Smooth muscle cell (in vitro differentiated cells): Measurements from ENCODE around the gene STX3. TPM values are rescaled to one million over a fixed set of nuclear protein-coding genes. Genes with fewer than 3 reads are reported as not detected.

Experiments
- DNase-seq: peaks from one replicate; lab custom pipeline; 2025; ENCODE audit not compliant: unreplicated experiment; lab: John Stamatoyannopoulos, UW
- H2AFZ ChIP-seq: fragments of 200-600 bp; sonication (generic); 2 replicates; pipeline ENCODE4 v1.6.0; 2016; ENCODE audit warnings: antibody characterized with exemption, low read depth, mild to moderate bottlenecking
- H3F3A ChIP-seq: fragments of 200-600 bp; sonication (generic); 2 replicates; pipeline ENCODE4 v1.6.0; 2017; ENCODE audit warnings: antibody characterized with exemption, low read depth
- H3K27ac ChIP-seq: fragments of 200-600 bp; sonication (generic); 2 replicates; pipeline ENCODE4 v1.5.1; 2016; ENCODE audit warnings: low read depth, mild to moderate bottlenecking
- H3K27me3 ChIP-seq: fragments of 200-600 bp; sonication (generic); 2 replicates; pipeline ENCODE4 v1.6.1; 2016; ENCODE audit warnings: low read depth, mild to moderate bottlenecking
- H3K36me3 ChIP-seq: fragments of 200-600 bp; sonication (generic); 2 replicates; pipeline ENCODE4 v1.5.1; 2016; ENCODE audit warnings: low read depth
- H3K4me1 ChIP-seq: fragments of 200-600 bp; sonication (generic); 2 replicates; pipeline ENCODE4 v1.5.1; 2016; ENCODE audit warnings: low read depth
- H3K4me2 ChIP-seq: fragments of 200-600 bp; sonication (generic); 2 replicates; pipeline ENCODE4 v1.6.0; 2016; ENCODE audit warnings: mild to moderate bottlenecking
- H3K4me3 ChIP-seq: fragments of 200-600 bp; sonication (generic); 2 replicates; pipeline ENCODE4 v1.5.1; 2016; ENCODE audit warnings: mild to moderate bottlenecking
- H3K79me2 ChIP-seq: fragments of 200-600 bp; sonication (generic); 2 replicates; pipeline ENCODE4 v1.6.0; 2016; ENCODE audit warnings: low read depth, mild to moderate bottlenecking
- H3K9ac ChIP-seq: fragments of 200-600 bp; sonication (generic); 2 replicates; pipeline ENCODE4 v1.6.0; 2016; ENCODE audit warnings: low read depth
- H3K9me3 ChIP-seq: fragments of 200-600 bp; sonication (generic); replicated peaks from 2 replicates; pipeline ENCODE4 v1.5.1; 2016; ENCODE audit warnings: low read depth
- H4K20me1 ChIP-seq: fragments of 200-600 bp; sonication (generic); 2 replicates; pipeline ENCODE4 v1.6.0; 2016; ENCODE audit warnings: low read depth
- CTCF ChIP-seq: fragments of 200-600 bp; sonication (generic); IDR thresholded peaks from 2 replicates; pipeline ENCODE4 v1.5.1; 2017; ENCODE audit warnings: borderline replicate concordance, mild to moderate bottlenecking, antibody characterized with exemption; ENCODE audit not compliant: insufficient read depth, poor library complexity, severe bottlenecking
- WGBS: methylation state at CpG from one replicate; pipeline ENCODE4 v1.1.7; 2016; ENCODE audit warnings: low lambda C conversion rate; 5-methylcytosine and 5-hydroxymethylcytosine counted together
- polyA plus RNA-seq: library from polyadenylated mRNA; unstranded; fragments of >200 nt; fragmentation: Nextera tagmentation; extraction: Ambion mirVana; gene quantifications from 2 replicates; pipeline ENCODE4 v1.2.1, GENCODE V29; 2016
- total RNA-seq: library from RNA; depleted of rRNA; stranded (reverse); fragments of >200 nt; gene quantifications from 2 replicates; pipeline ENCODE4 v1.2.3, GENCODE V29; 2014

Gene STX3
- total and polyA plus RNA-seq, 2 experiments from 2014 or later: 24.1 to 52.2 TPM

- Histone ChIP-seq H3K4me1 (peaks cover 12% of the 10 kb centered on the region), H3K4me3 (no peak overlapping the region), H3K9me3 (no peaks in the 10 kb centered on the region), H2AFZ (no peak overlapping the region), H3K27me3 (no peaks in the 10 kb centered on the region), H4K20me1 (peaks cover 67% of the 10 kb centered on the region), H3K4me2 (no peak overlapping the region), H3K9ac (no peak overlapping the region), H3K27ac (no peak overlapping the region), H3K79me2 (peaks cover 55% of the 10 kb centered on the region), H3K36me3 (no peaks in the 10 kb centered on the region), H3F3A (no peaks in the 10 kb centered on the region)
- no peak for DNase-seq
- 98% methylated on average over 3 of the region's 3 CpGs for WGBS
- no peak for TF ChIP-seq CTCF
These were observed 15.1 kb downstream of the STX3 start for GRCh38 chr11:59770319-59770718.

GRCh38 chr11:59770869-59771268 is 15.7 kb downstream of the STX3 start:
- Histone ChIP-seq H3K4me1 (peaks cover 9% of the 10 kb centered on the region), H3K79me2 (peaks cover 50% of the 10 kb centered on the region), H3K4me3 (no peak overlapping the region), H3K27ac (no peak overlapping the region), H3K36me3 (no peaks in the 10 kb centered on the region), H4K20me1 (peaks cover 63% of the 10 kb centered on the region), H3K27me3 (no peaks in the 10 kb centered on the region), H3F3A (no peaks in the 10 kb centered on the region), H3K4me2 (no peak overlapping the region), H3K9me3 (no peaks in the 10 kb centered on the region), H3K9ac (no peak overlapping the region), H2AFZ (no peak overlapping the region)
- no peak for DNase-seq
- 91% methylated on average over 8 of the region's 8 CpGs for WGBS
- no peak for TF ChIP-seq CTCF

- Histone ChIP-seq H3K79me2 (peaks cover 45% of the 10 kb centered on the region), H3F3A (no peaks in the 10 kb centered on the region), H3K27me3 (no peaks in the 10 kb centered on the region), H3K36me3 (no peaks in the 10 kb centered on the region), H3K9ac (no peak overlapping the region), H3K4me2 (no peak overlapping the region), H3K4me1 (peaks cover 2% of the 10 kb centered on the region), H3K4me3 (no peak overlapping the region), H3K9me3 (no peaks in the 10 kb centered on the region), H4K20me1 (peaks cover 63% of the 10 kb centered on the region), H2AFZ (no peak overlapping the region), H3K27ac (no peak overlapping the region)
- 91% methylated on average over 4 of the region's 4 CpGs for WGBS
- DNase-seq: no peak
- no peak for TF ChIP-seq CTCF
These were observed 16.4 kb downstream of the STX3 start for GRCh38 chr11:59771605-59772004.

GRCh38 chr11:59773083-59773440 is 17.9 kb downstream of the STX3 start:
- Histone ChIP-seq H3K9me3 (no peaks in the 10 kb centered on the region), H4K20me1 (peaks cover 53% of the 10 kb centered on the region), H3K36me3 (no peaks in the 10 kb centered on the region), H3K4me2 (no peak overlapping the region), H3K27me3 (no peaks in the 10 kb centered on the region), H3K4me3 (no peak overlapping the region), H3K27ac (no peak overlapping the region), H3F3A (no peaks in the 10 kb centered on the region), H3K4me1 (no peaks in the 10 kb centered on the region), H3K9ac (no peak overlapping the region), H3K79me2 (peaks cover 33% of the 10 kb centered on the region), H2AFZ (no peak overlapping the region)
- TF ChIP-seq CTCF: no peak
- 98% methylated on average over 5 of the region's 5 CpGs for WGBS
- no peak for DNase-seq
